ENCODE data around the gene COL24A1. TPM values are rescaled to one million over a fixed set of nuclear protein-coding genes. Genes with fewer than 3 reads are reported as not detected.

Gene COL24A1
- total RNA-seq, 1 experiment from 2014 or later: 0.35 TPM

- Mint-ChIP-seq H3K4me3 (no peak overlapping the region), H3K4me1 (no peaks in the 10 kb centered on the region), H3K27me3 (ENCODE audit: low read depth) (no peaks in the 10 kb centered on the region), H3K27ac (no peak overlapping the region), H3K36me3 (ENCODE audit: insufficient read depth in 1 of 3, low read depth in 3 of 3) (no peaks in the 10 kb centered on the region), H3K9me3 (no peaks in the 10 kb centered on the region)
- no peaks in the 10 kb centered on the region for H3K79me2 ChIP-seq (ENCODE audit: insufficient read depth, low read length)
- TF ChIP-seq CTCF (conservative IDR thresholded peaks at IDR 0.05): no peak
- H3K23me2 ChIP-seq (ENCODE audit: insufficient read length, low read depth, low read length, poor library complexity, severe bottlenecking): no peaks in the 10 kb centered on the region
- H3T11ph ChIP-seq (ENCODE audit: low read length): no peak overlapping the region
- no peaks in the 10 kb centered on the region for H3K4me1 ChIP-seq (ENCODE audit: insufficient read depth, low read length)
- no peak overlapping the region for H3K4me2 ChIP-seq (ENCODE audit: insufficient read depth, insufficient read length, low read length)
- no peak overlapping the region for H3K18ac ChIP-seq (ENCODE audit: insufficient read length, low read depth, low read length)
- no peak overlapping the region for H2BK12ac ChIP-seq (ENCODE audit: insufficient read length, low read depth, low read length)
- H2AK5ac ChIP-seq (ENCODE audit: insufficient read length, low read length): no peak overlapping the region
- no peak overlapping the region for H3K23ac ChIP-seq (ENCODE audit: insufficient read length, low read depth, low read length)
- H3K14ac ChIP-seq (ENCODE audit: insufficient read depth, low read length): no peak overlapping the region
- no peaks in the 10 kb centered on the region for H3K27me3 ChIP-seq (ENCODE audit: insufficient read depth, low read length)
- DNase-seq: no peak
- no peak overlapping the region for H4K91ac ChIP-seq (ENCODE audit: insufficient read length, low read depth, low read length)
- no peak overlapping the region for H3K9ac ChIP-seq (ENCODE audit: extremely low read depth, insufficient read length, low read length)
- H4K20me1 ChIP-seq (ENCODE audit: control insufficient read depth, insufficient read depth, insufficient read length): no peaks in the 10 kb centered on the region
- H2BK120ac ChIP-seq (ENCODE audit: low read depth, low read length, poor library complexity, severe bottlenecking): no peak overlapping the region
- no peak overlapping the region for H4K8ac ChIP-seq (replicated peaks; ENCODE audit: insufficient read length, low read depth, low read length)
- H3K27ac ChIP-seq (ENCODE audit: insufficient read length, low read depth, low read length): no peak overlapping the region
- H4K5ac ChIP-seq (ENCODE audit: insufficient read length, low read depth, low read length): no peak overlapping the region
- WGBS (ENCODE audit: extremely low coverage, insufficient read length, low lambda C conversion rate): no CpG with 5 or more reads among the region's 1 CpG
- H2BK5ac ChIP-seq (ENCODE audit: insufficient read length, low read length): no peak overlapping the region
- no peak overlapping the region for H2AFZ ChIP-seq (ENCODE audit: low read length)
- H3K79me1 ChIP-seq (ENCODE audit: insufficient read depth, low read depth, low read length, poor library complexity, severe bottlenecking): no peaks in the 10 kb centered on the region
- H3K4ac ChIP-seq (ENCODE audit: low read depth, low read length): no peak overlapping the region
- H3K9me3 ChIP-seq (ENCODE audit: control insufficient read depth, low read depth, low read length): no peaks in the 10 kb centered on the region
- no peak overlapping the region for H2BK15ac ChIP-seq (ENCODE audit: low read depth, low read length)
- H3K56ac ChIP-seq (ENCODE audit: insufficient read length, low read depth, low read length): no peak overlapping the region
- no peak overlapping the region for H2BK20ac ChIP-seq (ENCODE audit: low read depth, low read length, poor library complexity, severe bottlenecking)
These were observed 317.1 kb downstream of the COL24A1 start for GRCh38 chr1:85839459-85839858.
